H9 (cell line): ENCODE data around the gene MFAP3. TPM values are rescaled to one million over a fixed set of nuclear protein-coding genes. Genes with fewer than 3 reads are reported as not detected.

Experiments used
- DNase-seq: peaks from one replicate; pipeline ENCODE4 v3.0.0-alpha.2; 2017
- H2AFZ ChIP-seq: one replicate; pipeline ENCODE4 v1.6.1; 2013; ENCODE audit warnings: mild to moderate bottlenecking, low read length, control low read depth, moderate library complexity
- H2AK5ac ChIP-seq: 2 replicates; pipeline ENCODE4 v1.6.1; 2013; ENCODE audit warnings: low read length, control low read depth, mixed read lengths; ENCODE audit not compliant: insufficient read length
- H2BK120ac ChIP-seq: one replicate; pipeline ENCODE4 v1.6.1; 2013; ENCODE audit warnings: low read depth, mild to moderate bottlenecking, low read length, control low read depth, inconsistent platforms; ENCODE audit not compliant: poor library complexity, severe bottlenecking
- H2BK12ac ChIP-seq: 2 replicates; pipeline ENCODE4 v1.6.1; 2013; ENCODE audit warnings: low read length, control low read depth, mixed read lengths, low read depth; ENCODE audit not compliant: insufficient read length
- H2BK15ac ChIP-seq: 2 replicates; pipeline ENCODE4 v1.6.1; 2013; ENCODE audit warnings: low read depth, low read length, control low read depth
- H2BK20ac ChIP-seq: one replicate; pipeline ENCODE4 v1.6.1; 2013; ENCODE audit warnings: low read depth, mild to moderate bottlenecking, low read length, control low read depth, inconsistent platforms; ENCODE audit not compliant: poor library complexity, severe bottlenecking
- H2BK5ac ChIP-seq: 2 replicates; pipeline ENCODE4 v1.6.1; 2013; ENCODE audit warnings: low read length, control low read depth, mixed read lengths; ENCODE audit not compliant: insufficient read length
- H3K14ac ChIP-seq: 2 replicates; pipeline ENCODE4 v1.6.1; 2013; ENCODE audit warnings: low read length, control low read depth; ENCODE audit not compliant: insufficient read depth
- H3K18ac ChIP-seq: 2 replicates; pipeline ENCODE4 v1.6.1; 2013; ENCODE audit warnings: low read depth, mild to moderate bottlenecking, mixed read lengths, low read length, control low read depth; ENCODE audit not compliant: insufficient read length
- H3K23ac ChIP-seq: 2 replicates; pipeline ENCODE4 v1.6.1; 2013; ENCODE audit warnings: low read length, control low read depth, mixed read lengths, low read depth; ENCODE audit not compliant: insufficient read length
- H3K23me2 ChIP-seq: 2 replicates; pipeline ENCODE4 v1.6.1; 2013; ENCODE audit warnings: low read depth, mild to moderate bottlenecking, mixed read lengths, low read length, control low read depth; ENCODE audit not compliant: insufficient read length, poor library complexity, severe bottlenecking
- H3K27ac ChIP-seq: 2 replicates; pipeline ENCODE4 v1.5.1; 2013; ENCODE audit warnings: low read length, control low read depth, mixed read lengths, low read depth; ENCODE audit not compliant: insufficient read length
- H3K27me3 ChIP-seq: 2 replicates; pipeline ENCODE4 v1.6.1; 2013; ENCODE audit warnings: low read length, control low read depth, inconsistent platforms; ENCODE audit not compliant: insufficient read depth
- H3K4ac ChIP-seq: 2 replicates; pipeline ENCODE4 v1.6.1; 2013; ENCODE audit warnings: low read depth, mild to moderate bottlenecking, control low read depth, inconsistent platforms, low read length, moderate library complexity
- H3K4me1 ChIP-seq: 2 replicates; pipeline ENCODE4 v1.6.1; 2013; ENCODE audit warnings: low read length, control low read depth, inconsistent platforms; ENCODE audit not compliant: insufficient read depth
- H3K4me2 ChIP-seq: 2 replicates; pipeline ENCODE4 v1.6.1; 2013; ENCODE audit warnings: low read length, control low read depth, mixed read lengths; ENCODE audit not compliant: insufficient read length, insufficient read depth
- H3K56ac ChIP-seq: 2 replicates; pipeline ENCODE4 v1.6.1; 2013; ENCODE audit warnings: low read depth, mild to moderate bottlenecking, mixed read lengths, low read length, control low read depth; ENCODE audit not compliant: insufficient read length
- H3K79me1 ChIP-seq: 2 replicates; pipeline ENCODE4 v1.6.1; 2013; ENCODE audit warnings: low read depth, mild to moderate bottlenecking, moderate library complexity, low read length, control low read depth, inconsistent platforms; ENCODE audit not compliant: insufficient read depth, poor library complexity, severe bottlenecking
- H3K79me2 ChIP-seq: 2 replicates; pipeline ENCODE4 v1.6.1; 2013; ENCODE audit warnings: low read length, control low read depth, inconsistent platforms; ENCODE audit not compliant: insufficient read depth
- H3K9ac ChIP-seq: 2 replicates; pipeline ENCODE4 v1.6.1; 2013; ENCODE audit warnings: low read length, control low read depth, mixed read lengths; ENCODE audit not compliant: insufficient read length; ENCODE audit errors: extremely low read depth
- H3K9me3 ChIP-seq: one replicate; pipeline ENCODE4 v1.6.1; 2013; ENCODE audit warnings: low read depth, low read length, inconsistent platforms; ENCODE audit not compliant: control insufficient read depth
- H3T11ph ChIP-seq: one replicate; pipeline ENCODE4 v1.6.1; 2013; ENCODE audit warnings: mild to moderate bottlenecking, low read length, control low read depth, inconsistent platforms
- H4K20me1 ChIP-seq: one replicate; pipeline ENCODE4 v1.6.1; 2013; ENCODE audit not compliant: control insufficient read depth, insufficient read length, insufficient read depth
- H4K5ac ChIP-seq: 2 replicates; pipeline ENCODE4 v1.6.1; 2013; ENCODE audit warnings: low read depth, mild to moderate bottlenecking, mixed read lengths, low read length, control low read depth; ENCODE audit not compliant: insufficient read length
- H4K8ac ChIP-seq: replicated peaks from 2 replicates; pipeline ENCODE4 v1.6.1; 2013; ENCODE audit warnings: low read length, control low read depth, mixed read lengths, low read depth; ENCODE audit not compliant: insufficient read length
- H4K91ac ChIP-seq: 2 replicates; pipeline ENCODE4 v1.6.1; 2013; ENCODE audit warnings: low read depth, mild to moderate bottlenecking, moderate library complexity, mixed read lengths, low read length, control low read depth; ENCODE audit not compliant: insufficient read length
- H3K27ac Mint-ChIP-seq, 3 experiments: 2 replicates in 2 of 3; 3 replicates in 1 of 3; pipeline ENCODE4 v1.8.0; 2020 to 2021; ENCODE audit warnings: mixed read lengths in 3 of 3, mild to moderate bottlenecking in 1 of 3, moderate library complexity in 1 of 3
- H3K27me3 Mint-ChIP-seq: 2 replicates; pipeline ENCODE4 v1.8.0; 2021; ENCODE audit warnings: low read depth, mild to moderate bottlenecking, moderate library complexity, mixed read lengths
- H3K36me3 Mint-ChIP-seq, 3 experiments: 2 replicates in 2 of 3; 3 replicates in 1 of 3; pipeline ENCODE4 v1.8.0; 2020 to 2021; ENCODE audit warnings: low read depth in 3 of 3, mixed read lengths in 3 of 3; ENCODE audit not compliant: insufficient read depth in 1 of 3
- H3K4me1 Mint-ChIP-seq, 2 experiments: 2 replicates each; pipeline ENCODE4 v1.8.0; 2020; ENCODE audit warnings: mixed read lengths in 2 of 2
- H3K4me3 Mint-ChIP-seq, 2 experiments: 2 replicates in 1 of 2; 3 replicates in 1 of 2; pipeline ENCODE4 v1.8.0; 2020 to 2021; ENCODE audit warnings: mild to moderate bottlenecking in 2 of 2, mixed read lengths in 2 of 2, moderate library complexity in 1 of 2
- H3K9me3 Mint-ChIP-seq, 2 experiments: 2 replicates in 1 of 2; 3 replicates in 1 of 2; pipeline ENCODE4 v1.8.0; 2020; ENCODE audit warnings: mild to moderate bottlenecking in 2 of 2, mixed read lengths in 2 of 2, moderate library complexity in 1 of 2
- WGBS: extraction: QIAGEN DNeasy Blood & Tissue Kit; methylation state at CpG from one replicate; pipeline ENCODE4 v1.1.7; 2013; ENCODE audit warnings: missing lambda C conversion rate, low lambda C conversion rate, mixed read lengths; ENCODE audit not compliant: insufficient read length; ENCODE audit errors: extremely low coverage; 5-methylcytosine and 5-hydroxymethylcytosine counted together
- total RNA-seq: library from RNA; stranded (reverse); gene quantifications from 2 replicates; pipeline ENCODE4 v1.2.1, GENCODE V29; 2021
- TF ChIP-seq, protein P1 (sequence below): fragments of 200-600 bp; sonication (generic); conservative IDR thresholded peaks from 3 replicates; pipeline ENCODE4 v1.8.0; 2021; ENCODE audit warnings: antibody characterized with exemption, mild to moderate bottlenecking

Gene MFAP3
- total RNA-seq, 1 experiment from 2014 or later: 24.5 TPM

GRCh38 chr5:154101184-154101583 is 62.4 kb downstream of the MFAP3 start:
- no peak overlapping the region for H3T11ph ChIP-seq
- H2AFZ ChIP-seq: no peak overlapping the region
- H4K20me1 ChIP-seq: no peaks in the 10 kb centered on the region
- no peak overlapping the region for H2BK120ac ChIP-seq
- H3K4me2 ChIP-seq: no peak overlapping the region
- no peak overlapping the region for H3K14ac ChIP-seq
- H4K91ac ChIP-seq: no peak overlapping the region
- no peaks in the 10 kb centered on the region for H3K23me2 ChIP-seq
- H3K18ac ChIP-seq: no peak overlapping the region
- Mint-ChIP-seq H3K9me3 (no peaks in the 10 kb centered on the region; a peak in 1 of 5 replicates), H3K27me3 (peaks cover 5% of the 10 kb centered on the region; the same call in 1 of the 2 replicates), H3K4me3 (no peak overlapping the region), H3K27ac (no peak overlapping the region), H3K4me1 (peaks cover 4 to 6% of the 10 kb centered on the region in 2 experiments), H3K36me3 (no peaks in the 10 kb centered on the region; a peak in 1 of 7 replicates)
- H2BK15ac ChIP-seq: no peak overlapping the region
- no peak overlapping the region for H3K27ac ChIP-seq
- H3K9ac ChIP-seq: no peak overlapping the region
- TF ChIP-seq, protein P1, sequence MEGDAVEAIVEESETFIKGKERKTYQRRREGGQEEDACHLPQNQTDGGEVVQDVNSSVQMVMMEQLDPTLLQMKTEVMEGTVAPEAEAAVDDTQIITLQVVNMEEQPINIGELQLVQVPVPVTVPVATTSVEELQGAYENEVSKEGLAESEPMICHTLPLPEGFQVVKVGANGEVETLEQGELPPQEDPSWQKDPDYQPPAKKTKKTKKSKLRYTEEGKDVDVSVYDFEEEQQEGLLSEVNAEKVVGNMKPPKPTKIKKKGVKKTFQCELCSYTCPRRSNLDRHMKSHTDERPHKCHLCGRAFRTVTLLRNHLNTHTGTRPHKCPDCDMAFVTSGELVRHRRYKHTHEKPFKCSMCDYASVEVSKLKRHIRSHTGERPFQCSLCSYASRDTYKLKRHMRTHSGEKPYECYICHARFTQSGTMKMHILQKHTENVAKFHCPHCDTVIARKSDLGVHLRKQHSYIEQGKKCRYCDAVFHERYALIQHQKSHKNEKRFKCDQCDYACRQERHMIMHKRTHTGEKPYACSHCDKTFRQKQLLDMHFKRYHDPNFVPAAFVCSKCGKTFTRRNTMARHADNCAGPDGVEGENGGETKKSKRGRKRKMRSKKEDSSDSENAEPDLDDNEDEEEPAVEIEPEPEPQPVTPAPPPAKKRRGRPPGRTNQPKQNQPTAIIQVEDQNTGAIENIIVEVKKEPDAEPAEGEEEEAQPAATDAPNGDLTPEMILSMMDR: no peak
- no peak overlapping the region for H4K5ac ChIP-seq
- no peaks in the 10 kb centered on the region for H3K27me3 ChIP-seq
- no peak overlapping the region for H3K23ac ChIP-seq
- H3K4me1 ChIP-seq: no peaks in the 10 kb centered on the region; the same call in 1 of the 2 replicates
- no peak overlapping the region for H2BK5ac ChIP-seq
- H3K9me3 ChIP-seq: no peaks in the 10 kb centered on the region
- no peaks in the 10 kb centered on the region for H3K79me1 ChIP-seq
- no CpG with 5 or more reads among the region's 1 CpG for WGBS
- H2BK12ac ChIP-seq: no peak overlapping the region
- H2AK5ac ChIP-seq: no peak overlapping the region
- H2BK20ac ChIP-seq: no peak overlapping the region
- no peaks in the 10 kb centered on the region for H3K79me2 ChIP-seq
- no peak overlapping the region for H4K8ac ChIP-seq
- no peak for DNase-seq
- no peak overlapping the region for H3K4ac ChIP-seq
- H3K56ac ChIP-seq: no peak overlapping the region
